CD4-positive, alpha-beta T cell treated with Interleukin-21 for 1 hour (primary cell): Measurements from ENCODE around the gene ARL6IP4.
"Not testable (repeated sequence)": the region's sequence is repeated elsewhere in the genome, so short reads cannot be mapped to it uniquely, and the experiment has no call there.

ENCODE experiments used
- DNase-seq: peaks from one replicate; pipeline ENCODE4 v3.0.0-alpha.2; 2020

The ARL6IP4 gene

DNA sequence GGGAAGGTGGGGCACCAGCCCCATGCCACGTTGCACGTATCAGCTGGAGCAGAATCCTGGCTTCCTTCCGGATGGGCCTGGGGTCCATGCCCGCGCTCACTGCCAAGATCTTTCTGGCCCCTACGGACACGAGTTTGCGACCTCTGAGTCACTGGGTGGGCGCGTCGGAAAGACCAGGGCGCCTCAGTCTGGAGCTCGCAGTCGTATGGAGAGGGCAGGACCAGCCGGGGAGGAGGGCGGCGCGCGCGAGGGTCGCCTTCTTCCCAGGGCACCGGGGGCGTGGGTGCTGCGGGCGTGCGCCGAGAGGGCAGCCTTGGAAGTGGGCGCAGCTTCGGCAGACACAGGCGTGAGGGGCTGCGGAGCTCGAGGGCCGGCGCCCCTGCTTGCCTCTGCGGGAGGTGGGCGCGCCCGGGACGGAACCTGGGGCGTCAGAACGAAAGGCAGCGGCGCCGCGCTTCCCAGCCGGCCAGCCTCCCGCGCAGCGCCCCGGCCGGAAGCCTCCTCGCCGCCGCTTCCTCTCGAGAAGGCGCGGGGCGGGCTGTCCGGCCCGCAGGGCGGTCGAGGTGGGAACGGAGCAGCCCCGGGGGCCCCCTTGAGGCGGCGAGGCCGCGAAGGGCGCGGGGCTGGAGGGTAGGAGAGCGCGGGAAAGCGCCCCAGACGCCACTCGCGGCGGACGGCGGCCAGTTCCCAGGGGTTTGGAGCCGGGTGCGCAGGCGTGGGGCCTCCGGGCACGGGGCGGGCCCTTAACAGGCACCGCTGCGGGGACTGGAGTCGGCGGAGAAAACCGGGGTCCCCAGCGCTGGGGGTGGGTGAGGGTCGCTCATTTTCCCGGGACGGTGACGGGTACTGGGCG is at the start of gene ARL6IP4:
TSS of gene ARL6IP4 (plus strand) at position 499 of the 853 bp plus-strand sequence. CDS start 459 bp downstream, outside the sequence.
- DNase-seq, result peak; percentile 67

DNA sequence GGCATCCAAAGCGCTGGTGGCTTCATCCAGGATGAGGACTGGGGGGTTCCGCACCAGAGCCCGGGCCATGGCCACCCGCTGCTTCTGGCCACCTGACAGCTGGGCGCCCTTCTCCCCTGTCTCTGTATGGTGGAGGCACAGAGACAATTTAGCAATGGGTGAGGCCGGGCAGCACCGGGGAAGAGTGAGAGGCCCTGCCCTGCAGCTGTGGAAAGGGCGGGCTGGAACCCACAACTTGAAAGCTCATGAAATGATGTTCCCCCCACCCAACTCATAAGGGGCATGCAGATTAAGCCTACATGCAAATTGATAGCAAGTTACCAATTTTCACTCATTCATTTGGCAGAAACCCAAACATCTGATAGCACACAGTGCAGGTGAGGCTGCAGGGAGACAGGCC is 48.3 kb upstream of the ARL6IP4 start:
- no peak for DNase-seq

DNA sequence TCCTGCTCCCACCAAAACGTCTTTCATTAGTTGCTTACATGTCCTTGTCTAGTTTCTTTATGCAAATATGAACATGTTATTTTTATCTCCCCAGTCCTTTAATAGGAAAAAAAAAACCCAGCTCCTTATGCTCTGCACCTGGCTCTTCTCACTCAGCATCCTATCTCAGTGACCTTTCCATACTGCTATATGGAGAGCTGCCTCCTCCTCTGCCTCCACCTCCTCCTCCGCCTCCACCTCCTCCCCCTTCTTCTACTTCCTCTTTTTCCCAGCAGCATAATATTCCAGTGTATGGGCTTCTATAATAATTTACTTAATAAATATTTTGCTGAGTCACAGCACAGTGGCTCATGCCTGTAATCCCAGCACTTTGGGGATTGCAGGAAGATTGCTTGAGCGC is 45.8 kb upstream of the ARL6IP4 start:
- DNase-seq, result no peak

- no peak for DNase-seq
Observed at GRCh38 chr12:122935318-122935717, 45.2 kb upstream of the ARL6IP4 start.

DNA sequence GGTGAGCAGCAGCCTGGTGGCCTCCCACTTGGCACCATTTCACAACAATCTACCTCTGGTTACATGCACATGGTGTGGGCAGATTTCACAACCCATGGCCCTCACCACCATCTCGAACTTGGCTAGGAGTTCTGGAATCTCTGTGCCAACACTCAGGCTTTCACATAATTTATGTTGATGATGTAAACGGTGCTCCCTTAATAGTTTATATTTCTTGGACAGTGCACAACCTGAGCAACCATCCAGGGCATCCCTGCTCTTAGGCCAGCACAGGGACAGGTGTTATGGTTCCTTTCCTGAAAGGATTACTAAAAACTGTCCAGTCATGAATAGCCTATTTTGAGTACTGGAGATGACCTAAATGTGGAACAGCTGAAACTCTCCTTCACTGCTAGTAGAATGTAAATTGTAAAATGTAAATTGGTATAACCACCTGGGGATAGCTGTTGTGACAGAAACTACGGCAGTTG is 42.8 kb upstream of the ARL6IP4 start:
- DNase-seq, result no peak

DNA sequence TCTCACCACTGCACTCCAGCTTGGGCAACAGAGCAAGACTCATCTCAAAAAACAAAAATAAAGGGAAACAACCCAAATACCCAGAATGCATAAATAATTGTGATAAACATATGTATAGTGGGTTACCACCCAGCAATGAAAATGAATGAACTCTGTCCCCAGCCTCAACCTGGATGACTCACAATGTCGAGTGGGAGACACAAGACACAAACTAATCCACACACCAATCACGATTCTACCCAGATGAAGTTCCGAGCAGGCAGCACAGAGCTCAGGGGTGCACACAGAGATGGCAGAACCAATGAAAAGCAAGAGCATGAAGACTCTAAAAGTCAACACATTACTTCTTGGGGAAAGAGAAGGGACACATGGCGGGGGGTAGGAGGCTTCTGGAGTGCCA is 41.4 kb upstream of the ARL6IP4 start:
- DNase-seq, result no peak

DNA sequence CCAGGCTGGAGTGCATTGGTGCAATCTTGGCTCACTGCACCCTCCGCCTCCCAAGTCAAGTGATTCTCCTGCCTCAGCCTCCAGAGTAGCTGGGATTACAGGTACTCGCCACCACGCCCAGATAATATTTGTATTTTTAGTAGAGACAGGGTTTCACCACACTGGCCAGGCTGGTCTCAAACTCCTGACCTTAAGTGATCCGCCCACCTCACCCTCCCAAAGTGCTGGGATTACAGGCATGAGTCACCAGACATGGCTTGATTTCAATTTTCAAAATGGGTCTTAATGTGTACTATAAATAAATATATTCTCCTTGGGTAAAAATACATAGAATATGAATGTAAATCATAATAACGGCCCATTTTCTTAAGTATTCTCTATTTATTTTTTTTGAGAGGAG is 39.1 kb upstream of the ARL6IP4 start:
- DNase-seq, result not testable (repeated sequence)

GRCh38 chr12:122942637-122943036 is 37.8 kb upstream of the ARL6IP4 start:
- DNase-seq, result peak; percentile 17

DNA sequence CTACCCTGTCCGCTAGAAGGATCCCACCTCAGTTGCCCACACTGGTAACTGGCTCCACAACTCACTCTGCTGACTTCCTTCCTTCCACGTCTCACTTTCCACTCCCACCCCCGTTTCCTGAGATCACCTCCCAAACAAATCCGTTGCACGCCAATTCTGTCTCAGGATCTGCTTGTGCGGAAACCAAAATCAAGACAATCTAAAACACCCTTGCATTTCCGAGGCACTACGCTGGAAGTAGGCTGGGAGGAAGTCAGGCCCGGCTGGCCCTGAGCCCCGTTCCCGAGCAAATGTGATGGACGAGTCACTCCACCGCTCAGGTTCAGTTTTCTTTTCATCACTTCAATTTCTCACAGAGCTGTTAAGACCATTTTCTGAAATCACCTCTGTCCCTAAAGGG is 37.3 kb upstream of the ARL6IP4 start:
- DNase-seq, result no peak

DNA sequence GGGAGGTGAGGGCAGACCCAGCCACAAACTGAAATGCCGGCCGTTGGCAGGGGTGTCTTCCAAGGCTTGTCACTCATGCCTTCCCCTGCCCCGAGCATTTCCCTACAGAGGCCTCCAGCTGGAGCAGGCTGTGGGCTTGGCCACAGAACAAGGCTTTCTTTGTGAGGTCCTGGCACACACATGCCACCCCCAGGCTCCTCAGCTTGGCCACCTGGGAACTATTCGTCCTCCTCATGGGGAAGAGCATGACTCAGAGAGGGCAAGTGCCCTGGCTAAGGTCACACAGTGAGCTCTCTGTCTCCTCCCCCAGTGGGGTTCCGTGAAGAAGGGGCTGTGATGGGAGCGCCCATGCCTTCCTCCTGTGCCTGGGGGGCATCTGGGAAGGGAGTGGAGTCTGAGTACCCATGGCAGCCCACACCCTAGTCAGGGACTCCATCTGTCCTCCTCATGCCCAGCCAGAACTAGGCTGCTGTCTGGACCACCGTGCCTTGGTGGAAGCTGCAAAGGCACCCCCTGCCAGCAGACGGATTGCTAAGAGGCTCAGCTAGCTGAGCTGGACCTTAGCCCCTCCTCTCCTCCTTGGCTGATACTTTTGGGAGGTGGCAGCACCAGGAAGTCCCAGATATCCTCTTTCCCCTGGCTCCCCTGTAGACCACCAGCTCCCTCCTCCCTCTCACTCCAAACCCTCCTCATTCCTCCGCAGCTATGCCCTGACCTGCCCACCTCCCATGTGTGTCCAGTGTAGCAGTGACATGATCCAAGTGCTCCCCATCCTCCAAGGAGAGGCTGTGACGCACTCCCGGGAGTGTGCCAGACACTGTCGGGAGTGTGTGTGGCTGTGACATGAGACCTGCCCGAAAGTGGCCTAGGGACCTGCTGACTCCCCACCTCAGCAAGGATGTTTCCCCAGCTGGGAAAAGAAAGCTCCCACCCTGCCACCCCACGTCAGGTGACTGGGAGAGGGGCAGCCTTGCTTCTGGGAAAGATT is 35.6 kb upstream of the ARL6IP4 start:
- DNase-seq, result no peak

DNA sequence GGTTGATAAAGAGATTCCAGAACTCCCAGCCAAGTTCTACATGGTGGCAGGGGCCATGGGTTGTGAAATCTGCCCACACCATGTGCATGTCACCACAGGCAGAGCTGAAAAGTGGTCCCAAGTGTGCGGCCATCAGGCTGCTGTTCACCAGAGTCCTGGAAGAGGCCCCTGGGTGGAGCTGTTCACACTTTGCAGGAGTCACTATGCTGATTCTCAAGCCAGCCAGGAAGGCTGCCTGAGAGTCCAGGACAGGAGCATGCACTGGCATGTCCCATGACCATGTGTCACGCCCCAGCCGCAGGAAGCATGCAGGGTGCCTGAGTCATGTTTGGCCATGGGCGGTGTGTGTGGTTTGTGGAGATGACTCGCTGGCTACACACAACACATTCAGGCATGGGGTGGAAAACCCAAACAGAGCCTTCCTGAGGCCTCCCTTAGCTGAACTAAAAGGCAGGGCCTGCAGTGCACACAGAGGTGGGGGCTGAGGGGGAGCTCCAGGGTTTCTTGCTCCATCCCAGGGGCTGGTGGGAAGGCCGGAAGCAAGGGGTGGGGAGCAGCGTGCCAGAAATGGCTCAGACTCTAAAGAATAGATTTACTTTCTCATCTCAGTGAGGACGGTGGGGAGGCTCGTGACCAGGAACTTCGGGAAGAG is 33.7 kb upstream of the ARL6IP4 start:
- DNase-seq, result peak; percentile 56

DNA sequence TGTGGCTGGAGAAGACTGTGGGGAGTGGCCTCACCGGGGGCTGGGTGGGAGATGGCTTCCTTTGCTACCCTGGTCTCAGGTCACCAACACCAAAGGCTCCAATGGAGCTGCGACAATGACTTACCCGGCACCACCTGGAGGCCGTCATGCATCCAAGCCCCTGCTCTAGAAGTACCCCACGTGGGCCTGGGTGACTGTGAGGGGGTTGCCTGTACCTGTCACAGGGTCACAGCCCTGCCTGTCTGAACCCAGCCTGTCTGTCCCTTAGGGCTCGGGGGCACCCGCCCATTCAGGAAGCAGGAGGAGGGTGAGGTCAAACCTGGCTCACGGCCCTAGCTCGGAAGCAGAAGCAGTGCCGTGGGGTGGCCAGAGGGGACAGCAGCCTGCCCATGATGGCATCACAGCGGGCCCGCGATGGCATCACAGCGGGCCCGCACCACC is 33.1 kb upstream of the ARL6IP4 start:
- DNase-seq, result no peak

DNA sequence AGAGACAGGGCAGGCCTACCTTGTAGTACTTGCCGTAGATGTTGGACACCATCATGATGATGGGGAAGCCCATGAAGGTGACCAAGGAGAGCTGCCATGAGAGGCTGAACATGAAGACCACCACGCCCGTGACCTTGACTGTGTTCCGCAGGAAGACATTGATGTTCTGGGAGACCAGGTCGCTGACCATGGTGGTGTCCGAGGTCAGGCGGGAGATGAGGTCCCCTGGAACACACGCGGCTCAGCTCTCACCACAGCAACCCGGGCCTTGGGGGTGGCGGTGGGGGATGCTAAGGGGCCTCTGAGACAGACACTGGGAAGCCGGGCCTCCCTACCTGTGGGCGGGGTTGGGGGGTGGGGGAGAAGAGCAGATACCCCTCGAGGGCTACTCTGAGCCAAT is 31.9 kb upstream of the ARL6IP4 start:
- no peak for DNase-seq

DNA sequence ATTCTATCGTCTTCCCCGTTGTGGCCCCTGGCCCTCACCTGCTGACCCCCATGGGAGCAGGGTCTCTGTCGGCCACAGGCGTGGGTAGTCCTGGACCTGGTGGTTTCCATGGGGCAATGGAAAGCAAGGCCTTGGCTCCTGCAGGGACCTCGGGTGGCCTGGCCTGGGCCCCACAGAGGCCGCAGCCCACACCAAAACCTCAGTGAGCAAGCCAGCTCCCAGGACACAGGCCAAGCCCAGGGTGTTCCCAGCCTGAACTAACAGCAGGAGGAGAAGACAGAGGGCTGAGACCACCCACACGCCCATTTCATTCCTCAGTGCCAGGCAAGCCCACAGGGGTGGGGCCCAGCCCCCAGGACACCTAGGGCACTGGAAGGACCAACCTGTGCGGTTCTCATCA is 31.1 kb upstream of the ARL6IP4 start:
- DNase-seq, result no peak

DNA sequence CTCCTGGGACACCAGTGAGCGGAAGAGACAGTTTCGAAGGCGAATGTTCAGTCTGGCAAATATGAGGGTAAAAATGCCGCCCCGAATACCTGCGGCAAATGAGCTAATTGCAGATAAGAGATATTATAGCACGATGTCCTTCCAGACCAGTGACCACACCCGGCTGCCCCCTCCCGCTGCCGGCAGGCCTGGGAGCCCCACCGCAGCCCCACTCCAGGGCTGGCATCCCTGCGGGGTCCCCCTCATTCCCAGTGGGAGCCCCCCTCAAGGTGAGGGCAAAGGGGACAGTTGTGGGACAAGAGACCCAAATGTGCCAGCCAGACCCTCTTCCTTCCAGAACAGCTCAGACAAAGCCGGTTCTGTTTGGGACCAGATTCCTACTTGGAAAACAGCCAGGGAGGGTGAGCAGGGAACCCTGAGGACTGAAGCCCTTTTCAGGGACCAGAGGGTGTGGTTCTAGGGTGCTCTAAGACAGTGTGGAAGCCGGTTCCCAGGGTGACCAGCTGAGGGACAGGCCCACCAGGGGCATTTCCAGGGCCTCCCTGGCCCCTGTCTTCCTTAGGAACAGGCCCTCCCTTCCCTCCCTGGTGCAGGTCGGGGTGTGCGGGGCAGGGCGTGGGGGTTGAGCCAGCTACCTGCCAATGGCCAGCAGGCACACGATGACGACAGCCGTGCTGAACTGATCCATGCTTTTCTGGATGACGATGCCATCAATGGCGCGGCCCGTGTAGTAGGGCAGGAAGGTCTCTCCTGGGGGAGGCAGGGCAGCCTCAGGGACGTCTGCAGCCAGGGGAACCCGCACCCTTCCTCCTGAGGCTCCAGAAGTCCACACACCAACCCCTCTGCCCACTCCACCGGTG is 30.4 kb upstream of the ARL6IP4 start:
- DNase-seq, result no peak

DNA sequence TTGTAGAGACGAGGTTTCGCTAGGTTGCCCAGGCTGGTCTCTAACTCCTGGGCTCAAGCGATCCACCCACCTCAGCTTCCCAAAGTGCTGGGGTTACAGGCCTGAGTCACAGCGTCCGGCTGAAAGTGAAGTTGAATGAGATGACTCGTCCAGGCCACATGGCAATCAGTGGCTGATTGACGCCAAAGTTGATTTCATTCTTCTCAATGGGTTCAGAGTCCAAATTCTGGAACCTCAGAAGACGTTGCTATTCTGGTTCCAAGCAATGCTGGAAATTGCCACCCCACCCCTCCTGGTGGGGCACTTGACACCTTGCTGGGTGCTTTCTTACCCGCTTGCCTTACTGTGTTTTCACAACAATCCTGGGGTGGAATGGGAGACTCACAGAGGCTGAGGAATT is 29.1 kb upstream of the ARL6IP4 start:
- DNase-seq, result no peak

DNA sequence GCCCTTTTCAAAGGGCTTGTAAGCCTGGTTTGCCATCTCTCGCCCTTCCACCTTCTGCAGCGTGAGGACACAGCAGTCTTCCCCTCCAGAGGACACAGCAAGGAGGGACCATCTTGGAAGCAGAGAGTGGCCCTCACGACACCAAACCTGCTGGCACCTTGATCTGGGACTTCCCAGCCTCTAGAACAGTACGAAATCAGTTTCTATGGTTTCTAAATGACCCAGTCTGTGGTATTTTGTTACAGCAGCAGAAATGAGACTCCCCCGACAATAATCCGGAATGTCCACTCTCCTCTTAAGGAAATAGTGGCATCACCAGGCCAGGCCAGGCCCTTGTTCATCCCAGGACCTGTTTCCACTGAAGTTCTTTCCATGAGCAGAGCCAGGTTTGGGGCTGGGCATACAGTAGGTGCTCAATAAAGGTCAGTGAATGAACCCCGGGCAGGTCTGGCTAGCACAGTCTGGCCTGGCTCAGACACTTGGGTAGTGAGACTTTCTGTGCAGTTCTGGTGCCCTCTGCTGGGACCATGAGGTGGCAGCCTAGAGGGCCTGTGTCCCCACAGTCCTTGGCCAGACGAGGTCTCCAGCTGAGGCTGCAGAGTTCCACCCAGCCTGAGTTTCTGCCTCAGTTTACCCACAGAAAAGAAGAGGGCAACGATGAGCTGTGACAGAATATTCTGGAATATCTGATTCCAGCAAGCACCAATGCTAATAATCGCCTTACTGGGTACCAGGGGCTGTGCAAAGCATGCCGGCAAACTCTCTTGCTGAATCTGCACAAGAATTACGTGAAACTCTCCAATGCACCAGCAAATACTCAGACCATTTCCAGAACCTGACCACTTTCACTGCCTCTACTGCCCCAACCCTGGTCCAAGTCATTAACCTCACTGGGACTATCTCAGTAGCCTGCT is 28.2 kb upstream of the ARL6IP4 start:
- DNase-seq, result peak; percentile 80

DNA sequence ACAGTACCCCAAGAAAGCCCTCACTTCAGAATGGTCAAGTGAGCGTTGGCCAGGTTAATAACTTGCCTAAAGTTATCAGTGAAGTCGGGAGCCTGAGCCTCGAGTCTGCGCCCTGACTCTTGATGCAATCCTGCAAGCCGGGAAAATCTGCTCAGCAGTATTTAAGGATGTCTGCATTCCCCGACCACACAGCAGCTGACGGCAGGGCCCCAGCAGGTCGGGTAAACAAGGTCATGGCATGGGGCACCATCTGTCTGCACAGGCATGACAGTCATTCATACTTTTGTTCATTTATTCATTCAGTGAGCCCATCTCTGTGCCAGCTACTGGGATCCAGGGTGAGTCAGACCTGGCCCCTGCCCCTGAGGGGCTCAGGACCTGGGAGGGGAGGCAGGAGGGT is 25.3 kb upstream of the ARL6IP4 start:
- no peak for DNase-seq

GRCh38 chr12:122956035-122956434 is 24.4 kb upstream of the ARL6IP4 start:
- DNase-seq, result no peak

DNA sequence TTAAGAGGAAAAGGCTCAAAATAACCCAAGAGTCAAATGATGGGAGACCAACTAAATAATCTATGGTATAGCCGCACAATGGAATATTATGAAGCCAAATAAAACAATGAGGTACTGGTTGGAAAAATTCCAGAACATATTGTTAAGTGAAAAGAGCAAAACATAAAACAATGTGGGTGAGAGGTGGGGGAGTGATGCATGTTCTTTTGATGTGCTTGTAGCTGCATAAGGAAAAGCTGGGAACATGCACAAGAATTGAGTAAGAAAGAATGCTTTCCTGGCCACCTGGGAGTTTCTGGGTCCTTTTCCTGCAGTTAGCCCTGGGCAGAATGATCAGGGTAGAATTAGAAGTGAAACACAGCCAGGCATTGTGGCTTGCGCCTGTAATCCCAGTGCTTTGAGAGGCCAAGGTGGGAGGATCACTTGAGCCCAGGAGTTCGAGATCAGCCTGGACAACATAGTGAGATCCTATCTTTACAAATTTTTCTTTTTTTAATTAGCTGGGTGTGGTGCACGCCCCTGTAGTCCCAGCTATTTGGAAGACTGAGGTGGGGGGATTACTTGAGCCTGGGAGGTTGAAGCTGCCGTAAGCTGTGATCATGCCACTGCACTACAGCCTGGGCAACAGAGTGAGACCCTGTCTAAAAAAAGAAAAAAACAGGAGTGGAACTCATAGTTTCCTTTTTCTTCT is 22.1 kb upstream of the ARL6IP4 start:
- no peak for DNase-seq
